ENCODE results near the gene CCM2L.

DNA sequence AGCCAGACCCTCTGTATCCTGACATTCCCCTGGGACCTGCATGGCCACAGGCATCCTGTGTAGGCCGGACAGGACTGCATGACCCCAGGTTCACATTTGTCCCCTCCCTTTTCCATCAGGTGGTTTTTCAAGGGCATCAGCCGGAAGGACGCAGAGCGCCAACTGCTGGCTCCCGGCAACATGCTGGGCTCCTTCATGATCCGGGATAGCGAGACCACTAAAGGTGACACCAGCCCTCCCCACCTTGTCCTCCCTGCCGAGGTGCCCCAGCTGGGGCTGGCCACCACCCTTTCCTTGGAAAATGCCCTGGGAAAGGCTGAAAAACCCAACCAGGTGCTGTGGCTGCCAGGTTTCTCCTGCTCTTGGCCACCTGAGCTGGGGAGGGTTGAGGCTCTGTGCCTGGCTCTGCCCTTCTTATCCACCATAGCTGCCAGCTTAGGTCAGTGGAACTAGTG, 69.4 kb downstream of the CCM2L start:
- TF ChIP-seq, protein P1, sequence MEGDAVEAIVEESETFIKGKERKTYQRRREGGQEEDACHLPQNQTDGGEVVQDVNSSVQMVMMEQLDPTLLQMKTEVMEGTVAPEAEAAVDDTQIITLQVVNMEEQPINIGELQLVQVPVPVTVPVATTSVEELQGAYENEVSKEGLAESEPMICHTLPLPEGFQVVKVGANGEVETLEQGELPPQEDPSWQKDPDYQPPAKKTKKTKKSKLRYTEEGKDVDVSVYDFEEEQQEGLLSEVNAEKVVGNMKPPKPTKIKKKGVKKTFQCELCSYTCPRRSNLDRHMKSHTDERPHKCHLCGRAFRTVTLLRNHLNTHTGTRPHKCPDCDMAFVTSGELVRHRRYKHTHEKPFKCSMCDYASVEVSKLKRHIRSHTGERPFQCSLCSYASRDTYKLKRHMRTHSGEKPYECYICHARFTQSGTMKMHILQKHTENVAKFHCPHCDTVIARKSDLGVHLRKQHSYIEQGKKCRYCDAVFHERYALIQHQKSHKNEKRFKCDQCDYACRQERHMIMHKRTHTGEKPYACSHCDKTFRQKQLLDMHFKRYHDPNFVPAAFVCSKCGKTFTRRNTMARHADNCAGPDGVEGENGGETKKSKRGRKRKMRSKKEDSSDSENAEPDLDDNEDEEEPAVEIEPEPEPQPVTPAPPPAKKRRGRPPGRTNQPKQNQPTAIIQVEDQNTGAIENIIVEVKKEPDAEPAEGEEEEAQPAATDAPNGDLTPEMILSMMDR (IDR thresholded peaks at IDR 0.05): no peak
- TF ChIP-seq POLR2A (IDR thresholded peaks at IDR 0.05): no peak

All from thyroid gland (tissue), 4 donors.